Measurements from ENCODE around the gene RFLNA.
"Not testable (repeated sequence)": the region's sequence is repeated elsewhere in the genome, so short reads cannot be mapped to it uniquely, and the experiment has no call there.

The RFLNA gene

GRCh38 chr12:124282287-124282686 is 12.6 kb upstream of the RFLNA start:
- DNase-seq (ENCODE audit: low read depth in 2 of 2): no peak

GRCh38 chr12:124283326-124283725 is 11.6 kb upstream of the RFLNA start:
- DNase-seq (ENCODE audit: low read depth in 2 of 2): no peak

GRCh38 chr12:124284368-124284767 is 10.5 kb upstream of the RFLNA start:
- DNase-seq (ENCODE audit: low read depth in 2 of 2): no peak

- DNase-seq (ENCODE audit: low read depth in 2 of 2): no peak
These were observed 8.5 kb upstream of the RFLNA start for GRCh38 chr12:124286414-124286813.

GRCh38 chr12:124286971-124287370 is 7.9 kb upstream of the RFLNA start:
- no peak for DNase-seq (ENCODE audit: low read depth in 2 of 2)

- no peak for DNase-seq (ENCODE audit: low read depth in 2 of 2)
These were observed 5.0 kb upstream of the RFLNA start for GRCh38 chr12:124289634-124290600.

- no peak for DNase-seq (ENCODE audit: low read depth in 2 of 2)
These were observed 2.5 kb upstream of the RFLNA start for GRCh38 chr12:124292385-124292784.

GRCh38 chr12:124293286-124294003 is 1.4 kb upstream of the RFLNA start:
- DNase-seq (ENCODE audit: low read depth in 2 of 2): no peak

- no peak for DNase-seq (ENCODE audit: low read depth in 2 of 2)
These were observed 652 bp downstream of the RFLNA start for GRCh38 chr12:124295431-124296058.

- no peak for DNase-seq (ENCODE audit: low read depth in 2 of 2)
These were observed 1.5 kb downstream of the RFLNA start for GRCh38 chr12:124296295-124296915.

GRCh38 chr12:124296916-124297351 is 2.0 kb downstream of the RFLNA start:
- no peak for DNase-seq (ENCODE audit: low read depth in 2 of 2)

GRCh38 chr12:124297389-124297788 is 2.5 kb downstream of the RFLNA start:
- no peak for DNase-seq (ENCODE audit: low read depth in 2 of 2)

- DNase-seq (ENCODE audit: low read depth in 2 of 2): no peak
These were observed 3.0 kb downstream of the RFLNA start for GRCh38 chr12:124297856-124298255.

- DNase-seq (ENCODE audit: low read depth in 2 of 2): no peak
These were observed 4.0 kb downstream of the RFLNA start for GRCh38 chr12:124298685-124299410.

GRCh38 chr12:124299628-124300388 is 4.9 kb downstream of the RFLNA start:
- no peak for DNase-seq (ENCODE audit: low read depth in 2 of 2)

- DNase-seq (ENCODE audit: low read depth in 2 of 2): not testable (repeated sequence)
These were observed 5.8 kb downstream of the RFLNA start for GRCh38 chr12:124300657-124301056.

GRCh38 chr12:124301084-124301654 is 6.3 kb downstream of the RFLNA start:
- DNase-seq (ENCODE audit: low read depth in 2 of 2): no peak

GRCh38 chr12:124302241-124302806 is 7.4 kb downstream of the RFLNA start:
- no peak for DNase-seq (ENCODE audit: low read depth in 2 of 2)

- no peak for DNase-seq (ENCODE audit: low read depth in 2 of 2)
These were observed 8.1 kb downstream of the RFLNA start for GRCh38 chr12:124302807-124303578.
